GM12892 (cell line): ENCODE measurements around the gene OSBPL3.

Source experiments
- POLR2A ChIP-seq: IDR thresholded peaks from 2 replicates; pipeline ENCODE4 v1.6.1; 2011; ENCODE audit warnings: low read depth, low read length, control low read depth
- POLR2AphosphoS5 ChIP-seq: IDR thresholded peaks from 2 replicates; pipeline ENCODE4 v1.6.1; 2011; ENCODE audit warnings: low read depth, low read length, control low read depth
- TAF1 ChIP-seq: IDR thresholded peaks from 2 replicates; pipeline ENCODE4 v1.6.1; 2011; ENCODE audit warnings: low read depth, mild to moderate bottlenecking, control low read depth, low read length, borderline replicate concordance

GRCh38 chr7:24748521-24748920 lies 231.5 kb downstream of the OSBPL3 start:
- TF ChIP-seq POLR2AphosphoS5 (no peak), POLR2A (no peak), TAF1 (no peak)
